ENCODE results near the gene MAP3K4. TPM values are rescaled to one million over a fixed set of nuclear protein-coding genes. Genes with fewer than 3 reads are reported as not detected.
"Not testable (repeated sequence)": the region's sequence is repeated elsewhere in the genome, so short reads cannot be mapped to it uniquely, and the experiment has no call there.

Gene MAP3K4
- total RNA-seq, 1 donor from 2014 or later: 45.7 TPM

- DNase-seq: no peak
These were observed 90.6 kb downstream of the MAP3K4 start for GRCh38 chr6:161082215-161082614.

DNA sequence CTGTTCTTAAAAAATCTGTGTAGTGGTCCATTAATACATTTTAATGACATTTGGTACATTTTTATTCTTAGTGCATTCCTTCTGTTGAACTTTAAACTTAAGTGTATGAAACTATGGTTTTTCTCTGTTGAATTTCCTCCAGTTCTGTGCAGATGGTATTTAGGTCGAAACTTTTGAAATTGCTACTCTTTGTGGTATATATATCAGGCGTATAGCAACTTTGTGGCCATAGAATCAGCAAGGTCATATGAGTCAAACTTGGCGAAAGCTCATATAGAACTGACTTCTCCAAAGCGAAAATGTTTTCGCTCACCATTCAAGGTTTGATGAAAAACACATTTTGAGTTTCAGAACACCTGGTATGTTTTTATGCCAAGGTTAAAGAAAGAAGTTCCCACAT lies 93.7 kb downstream of the MAP3K4 start:
- DNase-seq: no peak

DNA sequence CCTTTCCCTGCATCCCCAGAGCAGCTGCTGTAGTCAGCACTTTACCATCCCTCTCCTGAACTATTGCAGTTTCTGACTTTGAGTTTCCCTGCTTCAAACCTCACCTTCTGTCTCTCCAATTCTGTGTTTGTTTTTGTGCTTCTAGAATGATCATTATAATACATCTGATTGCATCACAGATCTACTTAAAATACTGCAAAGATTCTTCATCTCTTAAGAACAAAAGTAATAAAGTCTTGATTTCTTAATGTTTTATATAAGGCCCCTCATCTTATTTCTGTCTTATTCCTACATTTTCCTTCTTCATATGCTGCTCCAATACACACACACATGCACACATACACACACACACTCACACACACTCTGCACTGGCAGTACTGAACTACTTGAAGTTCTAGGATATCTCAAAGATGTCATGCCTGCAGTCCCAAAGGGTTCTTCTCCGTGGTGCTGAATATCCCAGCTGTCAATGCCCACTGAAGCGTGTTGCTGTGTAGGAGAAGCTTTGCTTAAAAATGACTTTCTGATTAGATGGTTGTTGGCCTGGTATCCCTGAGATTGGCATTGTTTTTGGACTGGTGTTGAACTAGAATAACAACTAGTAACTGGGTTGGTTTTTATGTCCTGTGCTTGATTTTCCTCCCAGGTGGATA lies 97.2 kb downstream of the MAP3K4 start:
- DNase-seq: no peak

DNA sequence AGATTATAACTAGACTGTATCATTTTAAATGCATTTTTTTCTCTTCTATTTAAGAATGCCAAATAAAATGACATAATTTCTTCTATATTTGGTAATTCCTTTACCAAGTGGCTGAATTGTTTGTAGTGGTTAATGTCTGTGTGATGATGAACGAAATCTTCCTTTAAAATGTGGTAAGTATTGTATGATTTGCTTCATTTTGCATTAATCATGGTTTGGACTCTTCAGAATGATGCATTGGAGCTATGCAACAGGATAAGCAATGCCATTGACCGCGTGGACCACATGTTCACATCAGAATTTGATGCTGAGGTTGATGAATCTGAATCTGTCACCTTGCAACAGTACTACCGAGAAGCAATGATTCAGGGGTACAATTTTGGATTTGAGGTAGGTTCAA lies 99.6 kb downstream of the MAP3K4 start:
- no peak for DNase-seq

DNA sequence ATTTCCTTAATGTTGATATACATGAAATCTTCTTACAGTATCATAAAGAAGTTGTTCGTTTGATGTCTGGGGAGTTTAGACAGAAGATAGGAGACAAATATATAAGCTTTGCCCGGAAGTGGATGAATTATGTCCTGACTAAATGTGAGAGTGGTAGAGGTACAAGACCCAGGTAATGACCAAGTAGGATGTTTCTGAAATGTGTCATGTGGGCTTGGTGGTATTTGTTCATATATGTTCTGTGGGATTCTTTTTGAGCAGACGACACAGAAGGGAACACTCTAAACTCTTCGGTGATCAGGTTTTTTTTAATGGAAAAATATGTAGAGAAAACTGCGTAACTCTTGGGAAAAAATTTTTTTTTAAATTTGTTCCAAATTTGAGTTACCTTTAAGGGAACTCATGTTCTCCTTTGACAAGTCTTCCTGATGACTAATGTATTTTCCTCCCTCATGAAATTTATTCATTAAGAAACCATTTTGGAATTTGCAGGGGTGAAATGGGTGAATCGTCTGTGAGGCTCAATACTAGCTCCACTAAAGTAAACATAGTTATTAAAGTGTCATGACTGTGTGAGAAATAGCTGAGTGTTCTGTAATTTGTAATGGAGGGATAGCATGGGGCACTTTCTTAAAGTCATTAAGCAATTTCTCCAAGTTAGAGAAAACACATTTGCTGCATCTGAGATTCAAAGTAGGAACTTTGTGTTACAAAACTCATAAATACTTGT lies 100.6 kb downstream of the MAP3K4 start:
- DNase-seq: no peak

DNA sequence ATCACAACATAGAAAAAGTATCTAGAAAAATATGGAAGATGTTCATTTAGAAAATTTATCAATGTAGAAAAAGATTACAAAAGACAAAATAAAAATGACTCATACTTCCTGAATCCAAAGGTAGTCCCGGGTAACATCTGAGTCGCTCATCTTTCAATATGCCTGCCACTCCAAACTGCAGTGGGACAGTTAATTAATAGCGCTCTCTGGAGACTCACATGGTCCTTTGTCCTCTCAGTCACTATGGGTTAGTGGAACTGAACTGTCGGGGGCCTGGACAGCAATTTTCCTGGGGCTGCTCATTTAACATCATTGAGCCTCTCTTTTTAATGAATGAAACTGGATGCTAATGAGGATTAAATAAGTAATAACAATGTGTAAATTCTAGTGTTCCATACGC lies 103.4 kb downstream of the MAP3K4 start:
- DNase-seq: no peak

DNA sequence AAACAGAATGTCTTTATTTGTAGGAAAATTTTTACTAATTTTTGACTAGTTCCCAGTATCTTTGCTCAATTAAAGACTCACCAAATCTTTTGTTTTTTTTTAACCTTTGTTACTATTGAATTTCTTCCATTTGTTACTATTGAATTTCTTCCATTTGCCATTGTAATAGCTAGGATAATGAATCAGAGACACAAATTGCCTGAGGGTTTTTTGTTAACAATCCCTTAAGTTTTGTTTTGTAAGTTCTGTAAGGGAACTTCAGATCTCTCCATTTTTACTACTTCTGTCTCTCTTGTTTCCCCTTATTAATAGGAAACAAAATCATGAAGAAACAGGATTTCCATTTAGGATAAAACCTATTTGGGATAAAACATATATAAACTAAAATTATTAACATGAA lies 104.3 kb downstream of the MAP3K4 start:
- DNase-seq: no peak

GRCh38 chr6:161100072-161100471 lies 108.5 kb downstream of the MAP3K4 start:
- peak; percentile 39 for DNase-seq

DNA sequence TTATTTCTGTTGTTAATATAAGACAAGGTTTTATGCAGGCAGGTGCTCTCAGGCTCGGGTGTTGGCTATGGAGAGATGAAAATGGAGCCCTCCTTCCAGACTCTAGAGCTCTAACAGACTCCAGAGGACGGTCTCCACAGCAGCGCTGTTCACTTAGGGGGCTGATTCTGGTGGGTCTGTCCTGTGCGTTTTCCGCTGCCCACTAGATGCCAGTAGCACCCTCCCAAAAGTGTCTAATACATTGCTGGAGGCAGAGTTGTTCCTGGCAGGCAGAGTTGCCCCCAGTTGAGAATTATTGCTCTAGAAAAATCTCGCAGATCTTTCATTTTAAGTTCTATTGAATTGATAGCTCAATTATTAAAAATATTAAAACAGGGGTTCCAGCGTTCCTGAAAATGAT lies 109.9 kb downstream of the MAP3K4 start:
- DNase-seq: no peak

- DNase-seq: no peak
These were observed 111.9 kb downstream of the MAP3K4 start for GRCh38 chr6:161103475-161103874.

- DNase-seq: no peak
These were observed 113.4 kb downstream of the MAP3K4 start for GRCh38 chr6:161104966-161105365.

- DNase-seq: no peak
These were observed 113.8 kb downstream of the MAP3K4 start for GRCh38 chr6:161105408-161105807.

- DNase-seq: no peak
These were observed 116.5 kb downstream of the MAP3K4 start for GRCh38 chr6:161107779-161108730.

- no peak for DNase-seq
These were observed 117.3 kb downstream of the MAP3K4 start for GRCh38 chr6:161108916-161109315.

DNA sequence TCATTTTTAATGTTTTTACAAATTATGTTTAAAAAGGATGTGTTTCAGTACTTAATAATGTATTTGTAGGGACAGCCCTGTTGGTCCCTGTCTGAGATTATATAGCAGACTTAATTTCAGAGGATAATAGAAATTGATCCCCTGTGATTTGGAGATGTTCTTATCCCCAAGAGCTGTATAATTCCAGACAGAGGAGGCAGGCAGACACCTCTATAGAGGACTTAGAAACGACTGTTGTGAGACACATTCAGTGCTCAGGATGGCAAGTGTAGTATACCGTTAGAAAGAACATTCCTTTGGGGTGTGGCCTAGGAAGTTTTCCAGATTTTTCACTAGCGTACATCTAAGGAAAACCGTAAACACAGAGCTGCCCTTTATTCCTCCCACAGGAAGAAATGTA lies 117.8 kb downstream of the MAP3K4 start:
- DNase-seq: no peak

DNA sequence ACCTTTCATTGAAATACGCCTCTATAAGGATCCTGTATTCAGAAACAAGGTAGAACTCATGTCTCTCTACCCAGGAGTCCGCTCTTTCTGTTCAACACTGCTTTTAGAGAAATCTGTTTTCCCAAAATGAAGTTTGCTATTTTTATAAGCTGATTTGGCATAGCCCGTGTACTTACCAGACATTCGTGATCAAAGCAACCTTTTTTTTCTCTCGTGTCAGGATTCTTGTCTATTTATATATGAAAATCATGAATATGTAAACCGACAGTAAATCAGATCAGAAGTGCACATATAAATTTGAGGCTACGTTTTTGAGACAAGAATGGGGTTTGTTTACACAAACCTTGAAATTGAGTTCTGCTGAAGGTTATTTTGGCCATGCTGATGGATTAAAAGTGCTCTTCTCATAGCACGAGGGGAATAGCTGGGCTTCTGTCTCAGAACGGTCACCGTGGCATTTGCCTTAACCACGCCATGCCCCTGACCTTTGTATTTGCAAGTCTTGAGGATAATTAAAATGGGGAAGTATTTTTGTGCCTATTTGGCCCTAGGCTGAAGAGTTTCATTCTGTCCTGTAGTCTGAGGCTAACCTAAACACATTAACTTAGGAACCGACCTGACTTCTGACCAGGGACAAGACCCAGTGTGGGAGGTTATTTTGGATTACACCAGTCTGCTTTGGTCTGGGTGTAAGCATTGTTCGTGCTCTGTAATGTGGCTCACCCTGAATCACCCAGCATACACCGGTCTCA lies 118.6 kb downstream of the MAP3K4 start:
- DNase-seq: no peak

DNA sequence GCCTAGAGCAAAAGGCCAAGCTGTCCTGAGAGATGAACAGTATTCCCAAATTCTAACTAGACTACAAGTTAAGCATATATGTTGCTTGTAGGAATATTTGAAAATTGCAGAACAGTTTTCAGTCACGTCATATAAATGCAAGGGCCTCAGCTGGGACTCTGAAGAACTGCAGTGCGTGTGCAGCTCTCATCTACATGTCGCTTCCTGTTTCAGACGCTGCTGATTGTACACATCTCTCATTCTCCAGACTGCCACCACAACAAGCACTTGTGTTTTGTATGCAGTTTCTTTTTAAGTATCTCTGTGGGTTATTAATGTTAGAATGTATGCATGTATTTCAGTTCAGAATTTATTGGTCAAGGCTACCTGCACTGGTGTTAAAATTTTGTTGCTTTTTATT lies 119.7 kb downstream of the MAP3K4 start:
- DNase-seq: no peak

DNA sequence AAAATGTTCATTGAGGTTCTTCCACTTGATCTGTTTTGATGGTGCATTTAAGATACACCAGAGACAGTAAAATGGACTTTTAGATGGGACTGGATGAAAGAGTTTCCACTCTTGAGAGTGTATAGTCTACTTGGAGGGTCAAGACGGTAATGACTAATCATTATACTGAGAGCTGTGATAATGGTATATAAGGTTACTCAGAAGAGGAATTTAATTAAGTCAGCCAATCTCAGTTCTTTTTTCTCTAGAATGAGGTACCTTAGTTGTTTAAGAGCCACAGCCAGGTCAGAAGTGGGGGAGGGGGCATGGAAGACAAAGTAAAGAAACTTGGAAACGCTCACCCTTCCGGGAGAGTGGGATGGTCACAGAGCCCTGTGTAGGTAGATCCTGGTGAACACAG lies 123.9 kb downstream of the MAP3K4 start:
- DNase-seq: no peak

DNA sequence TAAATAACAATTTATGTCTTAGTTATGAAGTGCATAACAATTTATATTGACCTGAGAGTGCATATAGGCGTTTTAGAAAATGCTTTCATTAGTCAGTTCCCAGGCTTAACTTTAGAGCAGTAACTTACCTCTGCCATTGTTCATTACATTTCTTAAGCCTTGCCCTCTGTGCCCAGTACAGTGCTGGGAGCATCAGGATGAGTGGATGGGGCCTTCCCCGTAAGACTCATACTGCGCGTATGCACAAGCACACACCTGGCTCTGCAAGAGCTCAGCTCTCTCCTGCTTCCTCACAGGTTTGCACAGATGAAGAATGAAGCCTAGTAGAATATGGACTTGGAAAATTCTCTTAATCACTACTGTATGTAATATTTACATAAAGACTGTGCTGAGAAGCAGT lies 125.0 kb downstream of the MAP3K4 start:
- no peak for DNase-seq

DNA sequence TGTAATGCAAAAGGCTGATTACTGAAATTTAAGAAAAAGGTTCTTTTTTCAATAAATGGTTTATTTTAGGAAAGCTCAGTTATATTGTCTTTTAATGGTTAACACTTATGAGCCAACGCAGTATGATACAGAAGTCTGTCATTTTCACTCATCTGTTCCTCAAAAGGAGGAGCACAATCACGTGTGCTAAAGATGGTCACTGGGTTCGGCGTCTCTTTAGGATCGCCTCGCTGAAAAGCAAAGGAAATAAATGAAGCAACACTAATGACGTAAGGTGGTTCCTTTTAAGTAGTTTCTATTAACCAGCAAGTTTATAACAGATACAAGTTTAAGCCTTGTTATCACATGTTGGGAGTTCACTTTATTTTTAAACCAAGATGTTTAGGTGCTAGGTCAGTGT lies 125.7 kb downstream of the MAP3K4 start:
- DNase-seq: no peak

DNA sequence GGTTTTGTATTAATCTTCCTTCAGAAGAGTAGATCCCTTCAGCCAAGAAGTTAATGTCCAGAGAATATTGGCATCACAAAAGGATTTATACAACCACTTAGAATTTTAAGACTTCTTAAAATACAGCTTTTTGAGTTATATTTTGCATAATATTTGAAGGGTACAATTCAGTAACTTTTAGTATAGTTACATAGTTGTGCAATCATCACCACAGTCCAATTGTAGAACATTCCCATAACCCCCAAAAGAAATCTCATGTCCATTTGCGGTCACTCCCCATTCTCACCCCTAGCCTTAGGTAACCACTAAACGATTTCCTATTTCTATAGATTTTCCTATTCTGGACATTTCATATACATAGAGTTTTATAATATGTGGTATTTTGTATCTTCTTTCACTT lies 126.4 kb downstream of the MAP3K4 start:
- DNase-seq: no peak

GRCh38 chr6:161123319-161123718 lies 131.8 kb downstream of the MAP3K4 start:
- not testable (repeated sequence) for DNase-seq
